Aorta (tissue), 5 donors: ENCODE results near the gene VPS50. TPM values are rescaled to one million over a fixed set of nuclear protein-coding genes. Genes with fewer than 3 reads are reported as not detected.
"Not testable (repeated sequence)": the region's sequence is repeated elsewhere in the genome, so short reads cannot be mapped to it uniquely, and the experiment has no call there.

Source experiments
- ATAC-seq: fragments of 200-7000 bp; cut with Tn5 transposase; one replicate; pipeline ENCODE4 v1.9.1; 2022; ENCODE audit warnings: moderate library complexity; ENCODE audit not compliant: low FRiP score
- DNase-seq, 2 donors: peaks; one replicate each; pipeline ENCODE4 v3.0.0-alpha.2; 2020
- H3K27ac ChIP-seq, 2 donors: one replicate each; pipeline ENCODE4 v1.5.1; 2013; ENCODE audit warnings: low read length in 2 of 2, mild to moderate bottlenecking in 2 of 2, moderate library complexity in 2 of 2, control low read depth in 1 of 2, inconsistent platforms in 1 of 2, low read depth in 1 of 2
- H3K27me3 ChIP-seq, 2 donors: one replicate each; pipeline ENCODE4 v1.6.1; 2013; ENCODE audit warnings: control low read depth in 1 of 2, low read length in 1 of 2, mild to moderate bottlenecking in 1 of 2, moderate library complexity in 1 of 2; ENCODE audit not compliant: insufficient read depth in 2 of 2, control insufficient read depth in 1 of 2
- H3K36me3 ChIP-seq, 2 donors: one replicate each; pipeline ENCODE4 v1.6.1; 2013; ENCODE audit warnings: control low read depth in 1 of 2, low read length in 1 of 2, mild to moderate bottlenecking in 1 of 2; ENCODE audit not compliant: insufficient read depth in 2 of 2, control insufficient read depth in 1 of 2
- H3K4me1 ChIP-seq, 2 donors: one replicate each; pipeline ENCODE4 v1.6.1; 2013; ENCODE audit warnings: low read length in 2 of 2, control low read depth in 1 of 2, mild to moderate bottlenecking in 1 of 2, moderate library complexity in 1 of 2; ENCODE audit not compliant: insufficient read depth in 2 of 2, control insufficient read depth in 1 of 2
- H3K4me3 ChIP-seq, 2 donors: one replicate each; pipeline ENCODE4 v1.5.1; 2013; ENCODE audit warnings: low read length in 2 of 2, control low read depth in 1 of 2, mild to moderate bottlenecking in 1 of 2
- H3K9me3 ChIP-seq: one replicate; pipeline ENCODE4 v1.6.1; 2013; ENCODE audit warnings: mild to moderate bottlenecking, low read length; ENCODE audit not compliant: control insufficient read depth
- WGBS, 2 donors: extraction: QIAGEN DNeasy Blood & Tissue Kit; methylation state at CpG; one replicate each; pipeline ENCODE4 v1.1.7; 2013; 5-methylcytosine and 5-hydroxymethylcytosine counted together
- intact Hi-C, 2 donors: fragments of 100-400 bp; cut with DNase I; formaldehyde crosslinking; loops; one replicate each; pipeline versions ENCODE4 v1.14.2 to v1.15.0; 2022
- polyA plus RNA-seq, 2 donors: library from polyadenylated mRNA; stranded (reverse); fragments of 200-250 nt; gene quantifications; one replicate each; pipeline ENCODE4 v1.2.3, GENCODE V29; 2013
- total RNA-seq, 2 donors: library from RNA; stranded (reverse); fragmentation: NEBNext Ultra II Directional; extraction: Animal tissue kit (Norgen Biotek cat#: 25700); gene quantifications; one replicate each; pipeline ENCODE4 v1.2.1, GENCODE V29; 2021
- donor health status: healthy with polysubstance abuse.
- donor health status: Bipolar disorder and iron deficiency.
- donor health status: DM: no; HTN: no; CAD: no.
- donor health status: DM: no; HTN: no; CAD: no.
- donor health status: DM: yes; HTN: yes; CAD: no.

The VPS50 gene
- total and polyA plus RNA-seq, 4 donors = 7.9 to 28.9 (median 13.9) TPM

- Histone ChIP-seq H3K27me3 (no peaks in the 10 kb centered on the region), H3K4me1 (no peaks in the 10 kb centered on the region), H3K9me3 (no peaks in the 10 kb centered on the region), H3K27ac (no peak overlapping the region), H3K36me3 (no peaks in the 10 kb centered on the region), H3K4me3 (no peak overlapping the region)
- intact Hi-C loops = no loop called here
- DNase-seq (no peak), ATAC-seq (no peak)
- WGBS, 2 donors = 55 to 58% methylated on average over 2 of the region's 2 CpGs
These were observed 134.7 kb downstream of the VPS50 start for GRCh38 chr7:93366816-93367215.

GRCh38 chr7:93367254-93367653, 135.1 kb downstream of the VPS50 start:
- Histone ChIP-seq H3K4me3 (no peak overlapping the region), H3K4me1 (no peaks in the 10 kb centered on the region), H3K27me3 (no peaks in the 10 kb centered on the region), H3K9me3 (no peaks in the 10 kb centered on the region), H3K27ac (no peak overlapping the region), H3K36me3 (no peaks in the 10 kb centered on the region)
- no peak for DNase-seq
- intact Hi-C loops = no loop called here
- 27 to 45% methylated on average over 2 of the region's 2 CpGs for WGBS, 2 donors
- ATAC-seq = no peak

- DNase-seq, H3K4me3 ChIP-seq, ATAC-seq, H3K27me3 ChIP-seq, H3K36me3 ChIP-seq, intact Hi-C loops, H3K4me1 ChIP-seq, H3K27ac ChIP-seq, H3K9me3 ChIP-seq: not testable (repeated sequence)
- 67 to 70% methylated on average over 2 to 3 of the region's 3 CpGs for WGBS, 2 donors
These were observed 138.8 kb downstream of the VPS50 start for GRCh38 chr7:93370937-93371336.

- H3K27ac ChIP-seq = no peak overlapping the region
- ATAC-seq = no peak
- intact Hi-C loops = no loop called here
These were observed 141.4 kb downstream of the VPS50 start for GRCh38 chr7:93373537-93373936.

GRCh38 chr7:93374345-93374940, 142.3 kb downstream of the VPS50 start:
- no peak overlapping the region for H3K27ac ChIP-seq
- no peak overlapping the region for H3K4me3 ChIP-seq
- no peaks in the 10 kb centered on the region for H3K9me3 ChIP-seq
- no peaks in the 10 kb centered on the region for H3K36me3 ChIP-seq
- no peak for DNase-seq
- intact Hi-C loops = no loop called here
- 31 to 37% methylated on average over 5 of the region's 5 CpGs for WGBS, 2 donors
- H3K4me1 ChIP-seq = no peaks in the 10 kb centered on the region
- peaks cover 0 to 2% of the 10 kb centered on the region in 2 donors for H3K27me3 ChIP-seq
- no peak for ATAC-seq

More at GRCh38 chr7:93373537-93373936, 141.4 kb downstream of the VPS50 start:
- Histone ChIP-seq H3K36me3 (no peaks in the 10 kb centered on the region), H3K9me3 (no peaks in the 10 kb centered on the region), H3K27me3 (peaks cover 0 to 2% of the 10 kb centered on the region in 2 donors), H3K4me3 (no peak overlapping the region), H3K4me1 (no peaks in the 10 kb centered on the region)
- DNase-seq = no peak

GRCh38 chr7:93375603-93376002, 143.4 kb downstream of the VPS50 start:
- Histone ChIP-seq H3K36me3 (no peaks in the 10 kb centered on the region), H3K4me3 (no peak overlapping the region), H3K9me3 (no peaks in the 10 kb centered on the region), H3K27me3 (peaks cover 0 to 2% of the 10 kb centered on the region in 2 donors), H3K4me1 (no peaks in the 10 kb centered on the region), H3K27ac (no peak overlapping the region)
- ATAC-seq = no peak
- no peak for DNase-seq
- intact Hi-C loops = no loop called here

GRCh38 chr7:93378131-93378760, 146.1 kb downstream of the VPS50 start:
- H3K27me3 ChIP-seq = peaks cover 0 to 2% of the 10 kb centered on the region in 2 donors
- no peak for DNase-seq
- no peaks in the 10 kb centered on the region for H3K4me1 ChIP-seq
- intact Hi-C loops = no loop called here
- no peak for ATAC-seq
- H3K9me3 ChIP-seq = no peaks in the 10 kb centered on the region
- WGBS, 2 donors = 71 to 76% methylated on average over 6 of the region's 6 CpGs
- H3K36me3 ChIP-seq = no peaks in the 10 kb centered on the region
- H3K4me3 ChIP-seq = no peak overlapping the region
- no peak overlapping the region for H3K27ac ChIP-seq

GRCh38 chr7:93382362-93382761, 150.2 kb downstream of the VPS50 start:
- no peaks in the 10 kb centered on the region for H3K9me3 ChIP-seq
- H3K4me3 ChIP-seq = no peak overlapping the region
- intact Hi-C loops = no loop called here
- H3K4me1 ChIP-seq = no peaks in the 10 kb centered on the region
- peaks cover 0 to under 1% of the 10 kb centered on the region in 2 donors for H3K27me3 ChIP-seq
- DNase-seq = no peak
- WGBS, 2 donors = 67% methylated on average over 3 of the region's 3 CpGs
- ATAC-seq = no peak
- no peak overlapping the region for H3K27ac ChIP-seq
- no peaks in the 10 kb centered on the region for H3K36me3 ChIP-seq

GRCh38 chr7:93390660-93391059, 158.5 kb downstream of the VPS50 start:
- DNase-seq = no peak
- no peak overlapping the region for H3K4me3 ChIP-seq
- H3K27ac ChIP-seq = no peak overlapping the region
- H3K36me3 ChIP-seq = no peaks in the 10 kb centered on the region
- intact Hi-C loops = no loop called here
- no peak for ATAC-seq
- no peaks in the 10 kb centered on the region for H3K4me1 ChIP-seq
- H3K9me3 ChIP-seq = no peaks in the 10 kb centered on the region
- H3K27me3 ChIP-seq = no peaks in the 10 kb centered on the region
- WGBS, 2 donors = 89 to 90% methylated on average over 3 of the region's 3 CpGs
